Measurements from ENCODE around the gene SEMA5B. TPM values are rescaled to one million over a fixed set of nuclear protein-coding genes. Genes with fewer than 3 reads are reported as not detected.
A peak's percentile ranks its signal among the peaks of the same experiment; 100 is the strongest.

SEMA5B gene
- total RNA-seq, 1 experiment from 2014 or later = 9.4 TPM

GRCh38 chr3:122903171-122903570 is 124.4 kb downstream of the SEMA5B start:
- Histone ChIP-seq H3K27ac (ENCODE audit: insufficient read length, low read depth, low read length) (no peak overlapping the region), H3K14ac (ENCODE audit: insufficient read depth, low read length) (no peak overlapping the region), H3K79me2 (ENCODE audit: insufficient read depth, low read length) (no peaks in the 10 kb centered on the region), H3K9ac (ENCODE audit: extremely low read depth, insufficient read length, low read length) (no peak overlapping the region), H3K79me1 (ENCODE audit: insufficient read depth, low read depth, low read length, poor library complexity, severe bottlenecking) (no peaks in the 10 kb centered on the region), H3K56ac (ENCODE audit: insufficient read length, low read depth, low read length) (no peak overlapping the region), H3K18ac (ENCODE audit: insufficient read length, low read depth, low read length) (no peak overlapping the region), H3K23ac (ENCODE audit: insufficient read length, low read depth, low read length) (no peak overlapping the region), H2BK5ac (ENCODE audit: insufficient read length, low read length) (no peak overlapping the region), H3K4ac (ENCODE audit: low read depth, low read length) (no peak overlapping the region), H3K23me2 (ENCODE audit: insufficient read length, low read depth, low read length, poor library complexity, severe bottlenecking) (no peaks in the 10 kb centered on the region), H2BK20ac (ENCODE audit: low read depth, low read length, poor library complexity, severe bottlenecking) (no peak overlapping the region), H4K20me1 (ENCODE audit: control insufficient read depth, insufficient read depth, insufficient read length) (no peaks in the 10 kb centered on the region), H3T11ph (ENCODE audit: low read length) (no peak overlapping the region), H2BK120ac (ENCODE audit: low read depth, low read length, poor library complexity, severe bottlenecking) (no peak overlapping the region), H4K91ac (ENCODE audit: insufficient read length, low read depth, low read length) (no peak overlapping the region), H3K4me1 (ENCODE audit: insufficient read depth, low read length) (no peaks in the 10 kb centered on the region), H2BK15ac (ENCODE audit: low read depth, low read length) (no peak overlapping the region), H4K5ac (ENCODE audit: insufficient read length, low read depth, low read length) (no peak overlapping the region), H3K4me2 (ENCODE audit: insufficient read depth, insufficient read length, low read length) (no peak overlapping the region), H3K27me3 (ENCODE audit: insufficient read depth, low read length) (no peaks in the 10 kb centered on the region), H2BK12ac (ENCODE audit: insufficient read length, low read depth, low read length) (no peak overlapping the region), H3K9me3 (ENCODE audit: control insufficient read depth, low read depth, low read length) (no peaks in the 10 kb centered on the region), H4K8ac (replicated peaks; ENCODE audit: insufficient read length, low read depth, low read length) (no peak overlapping the region), H2AK5ac (ENCODE audit: insufficient read length, low read length) (no peak overlapping the region), H2AFZ (ENCODE audit: low read length) (no peak overlapping the region)
- DNase-seq = peak; percentile 64
- Mint-ChIP-seq H3K27ac (no peak overlapping the region), H3K4me3 (no peak overlapping the region), H3K27me3 (ENCODE audit: low read depth) (peaks cover 2% of the 10 kb centered on the region), H3K36me3 (ENCODE audit: insufficient read depth in 1 of 3, low read depth in 3 of 3) (no peaks in the 10 kb centered on the region), H3K9me3 (no peaks in the 10 kb centered on the region), H3K4me1 (peaks cover 0 to 14% of the 10 kb centered on the region in 2 experiments; a peak in 2 of 4 replicates)
- TF ChIP-seq CTCF (conservative IDR thresholded peaks at IDR 0.05) = no peak; the same call in 2 of the 3 replicates
- no CpG with 5 or more reads among the region's 4 CpGs for WGBS (ENCODE audit: extremely low coverage, insufficient read length, low lambda C conversion rate)

All from H9 (cell line).